Posterior cingulate gyrus (tissue), 11 donors: Measurements from ENCODE around the gene FOXP3.
A peak's percentile ranks its signal among the peaks of the same experiment; 100 is the strongest.

Source experiments
- DNase-seq, 10 donors: peaks; one replicate each; pipeline versions ENCODE4 v3.0.0 to v3.0.0-alpha.2; 2020 to 2021; ENCODE audit warnings: mixed read lengths in 3 of 10
- intact Hi-C: fragments of 100-400 bp; cut with DNase I; formaldehyde crosslinking; loops from one replicate; pipeline ENCODE4 v1.15.1; 2023

FOXP3 gene

GRCh38 chrX:49276671-49277534 is 12.4 kb upstream of the FOXP3 start:
- intact Hi-C loops: no loop called here

GRCh38 chrX:49276207-49276606 is 11.7 kb upstream of the FOXP3 start:
- no peak for DNase-seq
- intact Hi-C loops: no loop called here

More at GRCh38 chrX:49276671-49277534, 12.4 kb upstream of the FOXP3 start:
- peak in 3 of 10 donors; percentile 11 to 59 (median 39) for DNase-seq

GRCh38 chrX:49273181-49273727 is 8.7 kb upstream of the FOXP3 start:
- intact Hi-C loops: no loop called here
- peak in 1 of 10 donors; percentile 43 for DNase-seq

GRCh38 chrX:49272421-49272820 is 7.9 kb upstream of the FOXP3 start:
- DNase-seq: peak in 1 of 10 donors; percentile 9
- intact Hi-C loops: no loop called here

- no peak for DNase-seq
- intact Hi-C loops: no loop called here
These were observed 6.8 kb upstream of the FOXP3 start for GRCh38 chrX:49271341-49271740.

- intact Hi-C loops: no loop called here
- peak in 2 of 10 donors; percentile 74 to 86 for DNase-seq
These were observed 5.9 kb upstream of the FOXP3 start for GRCh38 chrX:49270249-49270921.

GRCh38 chrX:49269767-49270248 is 5.3 kb upstream of the FOXP3 start, which contains the start of gene PPP1R3F:
TSS of gene PPP1R3F (plus strand) at chrX:49269793. CDS start at chrX:49269870, 77 bp downstream.
- DNase-seq: peak in 1 of 10 donors; percentile 94
- intact Hi-C loops: loop anchor here (2.0 kb wide), 1 partner anchor 77 kb away; no protein-coding TSS in a partner anchor

GRCh38 chrX:49269010-49269766 is 4.7 kb upstream of the FOXP3 start:
- intact Hi-C loops: loop anchor here (2.0 kb wide), 1 partner anchor 76 kb away; no protein-coding TSS in a partner anchor
- peak; percentile 92 to 99 (median 94) for DNase-seq

GRCh38 chrX:49268702-49269009 is 4.1 kb upstream of the FOXP3 start:
- DNase-seq: no peak
- intact Hi-C loops: loop anchor here (2.0 kb wide), 1 partner anchor 76 kb away; no protein-coding TSS in a partner anchor

- DNase-seq: peak in 2 of 10 donors; percentile 51 to 60
- intact Hi-C loops: no loop called here
These were observed 2.3 kb upstream of the FOXP3 start for GRCh38 chrX:49266523-49267445.

- intact Hi-C loops: no loop called here
- peak in 1 of 10 donors; percentile 12 for DNase-seq
These were observed 879 bp downstream of the FOXP3 start for GRCh38 chrX:49263631-49264030.

GRCh38 chrX:49262603-49263002 is 1.9 kb downstream of the FOXP3 start:
- intact Hi-C loops: no loop called here
- DNase-seq: no peak

GRCh38 chrX:49260221-49260985 is 4.1 kb downstream of the FOXP3 start:
- peak in 2 of 10 donors; percentile 46 to 55 for DNase-seq
- intact Hi-C loops: no loop called here

- intact Hi-C loops: no loop called here
- peak in 1 of 10 donors; percentile 80 for DNase-seq
These were observed 5.8 kb downstream of the FOXP3 start for GRCh38 chrX:49258749-49259124.

GRCh38 chrX:49257846-49258748 is 6.4 kb downstream of the FOXP3 start:
- peak in 2 of 10 donors; percentile 70 to 74 for DNase-seq
- intact Hi-C loops: no loop called here

- peak in 2 of 10 donors; percentile 67 to 78 for DNase-seq
These were observed 7.3 kb downstream of the FOXP3 start for GRCh38 chrX:49257074-49257790.

More at GRCh38 chrX:49257074-49257790, 7.3 kb downstream of the FOXP3 start:
- intact Hi-C loops: no loop called here
